Upper lobe of right lung (tissue), 1 donor: ENCODE results near the gene HSBP1. TPM values are rescaled to one million over a fixed set of nuclear protein-coding genes. Genes with fewer than 3 reads are reported as not detected.

Source experiments
- ATAC-seq: fragments of 200-7000 bp; cut with Tn5 transposase; one replicate; pipeline ENCODE4 v1.9.1; 2020; ENCODE audit warnings: mild to moderate bottlenecking, moderate library complexity
- DNase-seq: peaks from one replicate; pipeline ENCODE4 v3.0.0-alpha.2; 2020
- H3K27ac ChIP-seq: fragments of 200-600 bp; one replicate; pipeline ENCODE4 v1.8.0; 2022
- H3K27me3 ChIP-seq: fragments of 200-600 bp; one replicate; pipeline ENCODE4 v1.8.0; 2022; ENCODE audit warnings: mild to moderate bottlenecking
- H3K36me3 ChIP-seq: fragments of 200-600 bp; one replicate; pipeline ENCODE4 v1.8.0; 2022
- H3K4me1 ChIP-seq: fragments of 200-600 bp; one replicate; pipeline ENCODE4 v1.8.0; 2022
- H3K4me3 ChIP-seq: fragments of 200-600 bp; one replicate; pipeline ENCODE4 v1.8.0; 2022; ENCODE audit warnings: mild to moderate bottlenecking
- H3K9me3 ChIP-seq: fragments of 200-600 bp; one replicate; pipeline ENCODE4 v1.8.0; 2022
- intact Hi-C: fragments of 100-400 bp; cut with DNase I; formaldehyde crosslinking; loops from one replicate; pipeline ENCODE4 v1.11.0; 2022
- total RNA-seq: library from RNA; stranded (reverse); fragmentation: NEBNext Ultra II Directional; extraction: Animal tissue kit (Norgen Biotek cat#: 25700); gene quantifications from one replicate; pipeline ENCODE4 v1.2.1, GENCODE V29; 2021
- TF ChIP-seq, protein P1 (sequence below): fragments of 200-600 bp; IDR thresholded peaks from one replicate; pipeline ENCODE4 v1.8.0; 2022; ENCODE audit warnings: antibody characterized with exemption
- donor health status: DM: no; HTN: yes; CAD: no; lungs with severe emphysema.

HSBP1 gene
- total RNA-seq, 1 donor from 2014 or later, result 86.2 TPM

DNA sequence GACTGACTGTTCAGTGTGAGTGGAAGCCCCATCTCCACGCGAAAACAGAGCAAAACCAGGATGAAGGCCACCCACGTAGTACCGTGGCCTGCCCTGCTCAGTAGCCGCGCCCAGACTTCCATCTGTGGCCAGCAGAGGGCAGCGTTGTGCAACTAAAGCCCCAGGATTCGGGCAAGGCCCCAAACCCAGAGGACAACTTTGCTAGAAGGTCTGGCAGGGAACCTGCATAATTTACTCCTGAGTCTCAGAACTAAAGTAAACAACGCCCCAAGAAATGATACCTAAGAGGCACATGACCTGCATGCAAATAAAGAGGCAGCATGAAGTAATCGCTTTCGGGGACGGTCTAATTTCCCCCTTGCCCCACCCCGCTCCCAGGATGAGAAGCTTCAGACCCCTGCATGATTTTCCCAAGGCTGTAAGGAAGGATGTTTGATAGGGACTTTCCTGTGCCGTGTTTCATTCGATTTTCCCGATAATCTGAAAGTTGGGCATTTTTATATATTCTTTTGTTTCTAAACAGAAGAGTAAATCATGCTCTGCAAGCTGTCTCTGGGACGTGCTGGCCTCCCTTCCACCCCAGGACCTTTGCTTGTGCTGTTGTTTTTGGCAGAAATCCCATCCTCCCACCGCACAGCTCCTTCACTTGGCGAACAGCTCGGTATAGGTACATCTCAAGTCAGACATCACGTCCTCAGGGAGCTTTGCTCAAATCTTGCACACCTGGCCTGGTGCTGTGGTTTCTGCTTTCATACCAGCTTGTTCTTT, 18.6 kb downstream of the HSBP1 start:
- TF ChIP-seq, protein P1, sequence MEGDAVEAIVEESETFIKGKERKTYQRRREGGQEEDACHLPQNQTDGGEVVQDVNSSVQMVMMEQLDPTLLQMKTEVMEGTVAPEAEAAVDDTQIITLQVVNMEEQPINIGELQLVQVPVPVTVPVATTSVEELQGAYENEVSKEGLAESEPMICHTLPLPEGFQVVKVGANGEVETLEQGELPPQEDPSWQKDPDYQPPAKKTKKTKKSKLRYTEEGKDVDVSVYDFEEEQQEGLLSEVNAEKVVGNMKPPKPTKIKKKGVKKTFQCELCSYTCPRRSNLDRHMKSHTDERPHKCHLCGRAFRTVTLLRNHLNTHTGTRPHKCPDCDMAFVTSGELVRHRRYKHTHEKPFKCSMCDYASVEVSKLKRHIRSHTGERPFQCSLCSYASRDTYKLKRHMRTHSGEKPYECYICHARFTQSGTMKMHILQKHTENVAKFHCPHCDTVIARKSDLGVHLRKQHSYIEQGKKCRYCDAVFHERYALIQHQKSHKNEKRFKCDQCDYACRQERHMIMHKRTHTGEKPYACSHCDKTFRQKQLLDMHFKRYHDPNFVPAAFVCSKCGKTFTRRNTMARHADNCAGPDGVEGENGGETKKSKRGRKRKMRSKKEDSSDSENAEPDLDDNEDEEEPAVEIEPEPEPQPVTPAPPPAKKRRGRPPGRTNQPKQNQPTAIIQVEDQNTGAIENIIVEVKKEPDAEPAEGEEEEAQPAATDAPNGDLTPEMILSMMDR, result peak; percentile 97
- intact Hi-C loops, result no loop called here

GRCh38 chr16:83830091-83830768, 22.5 kb downstream of the HSBP1 start:
- Histone ChIP-seq H3K36me3 (no peaks in the 10 kb centered on the region), H3K9me3 (no peaks in the 10 kb centered on the region), H3K4me1 (peaks cover 6% of the 10 kb centered on the region), H3K4me3 (no peak overlapping the region), H3K27ac (no peak overlapping the region), H3K27me3 (no peaks in the 10 kb centered on the region)
- intact Hi-C loops, result no loop called here
- TF ChIP-seq, protein P1, result no peak
- ATAC-seq (no peak), DNase-seq (no peak)

More for the DNA sequence above, 18.6 kb downstream of the HSBP1 start:
- peak; percentile 91 for DNase-seq
- H3K27me3 ChIP-seq, result no peaks in the 10 kb centered on the region
- H3K4me3 ChIP-seq, result no peak overlapping the region
- H3K27ac ChIP-seq, result no peak overlapping the region
- ATAC-seq, result peak; percentile 98
- no peaks in the 10 kb centered on the region for H3K9me3 ChIP-seq
- H3K4me1 ChIP-seq, result peaks cover 6% of the 10 kb centered on the region
- H3K36me3 ChIP-seq, result no peaks in the 10 kb centered on the region

- intact Hi-C loops, result no loop called here
These were observed 23.1 kb downstream of the HSBP1 start for GRCh38 chr16:83830769-83831455.

GRCh38 chr16:83831456-83831987, 23.7 kb downstream of the HSBP1 start:
- intact Hi-C loops, result no loop called here
- TF ChIP-seq, protein P1, result no peak

More at GRCh38 chr16:83830769-83831455, 23.1 kb downstream of the HSBP1 start:
- TF ChIP-seq, protein P1, result no peak
- Histone ChIP-seq H3K4me1 (peaks cover 4% of the 10 kb centered on the region), H3K27me3 (no peaks in the 10 kb centered on the region), H3K9me3 (no peaks in the 10 kb centered on the region), H3K36me3 (no peaks in the 10 kb centered on the region), H3K4me3 (no peak overlapping the region), H3K27ac (no peak overlapping the region)
- DNase-seq (no peak), ATAC-seq (no peak)

GRCh38 chr16:83833921-83834320, 26.1 kb downstream of the HSBP1 start:
- Histone ChIP-seq H3K27ac (no peak overlapping the region), H3K4me3 (no peak overlapping the region), H3K27me3 (no peaks in the 10 kb centered on the region), H3K36me3 (no peaks in the 10 kb centered on the region), H3K9me3 (no peaks in the 10 kb centered on the region), H3K4me1 (no peaks in the 10 kb centered on the region)
- intact Hi-C loops, result no loop called here
- no peak for ATAC-seq
- no peak for DNase-seq
- TF ChIP-seq, protein P1, result no peak

More at GRCh38 chr16:83831456-83831987, 23.7 kb downstream of the HSBP1 start:
- no peaks in the 10 kb centered on the region for H3K4me1 ChIP-seq
- H3K4me3 ChIP-seq, result no peak overlapping the region
- ATAC-seq, result no peak
- DNase-seq, result no peak
- H3K27ac ChIP-seq, result no peak overlapping the region
- H3K36me3 ChIP-seq, result no peaks in the 10 kb centered on the region
- H3K9me3 ChIP-seq, result no peaks in the 10 kb centered on the region
- no peaks in the 10 kb centered on the region for H3K27me3 ChIP-seq
